MM.1S (cell line): ENCODE data around the gene TRMT1L.

Experiments
- DNase-seq: peaks from one replicate; pipeline ENCODE4 v3.0.0-alpha.2; 2015
- H2AFZ ChIP-seq: fragments of 300-600 bp; sonication (generic); 2 replicates; pipeline ENCODE4 v1.6.0; 2016; ENCODE audit warnings: antibody characterized with exemption, low read length
- H3F3A ChIP-seq: fragments of 300-600 bp; sonication (generic); 2 replicates; pipeline ENCODE4 v1.6.1; 2016; ENCODE audit warnings: mild to moderate bottlenecking, antibody characterized with exemption, low read length, moderate library complexity, mixed read lengths; ENCODE audit not compliant: insufficient read depth
- H3K27ac ChIP-seq: fragments of 300-600 bp; sonication (generic); 2 replicates; pipeline ENCODE4 v1.5.1; 2016; ENCODE audit warnings: mild to moderate bottlenecking, low read length
- H3K27me3 ChIP-seq: fragments of 300-600 bp; sonication (generic); replicated peaks from 2 replicates; pipeline ENCODE4 v1.6.0; 2016; ENCODE audit warnings: low read length; ENCODE audit not compliant: insufficient read depth
- H3K36me3 ChIP-seq: fragments of 300-600 bp; sonication (generic); replicated peaks from 2 replicates; pipeline ENCODE4 v1.6.1; 2016; ENCODE audit warnings: mild to moderate bottlenecking, low read length, mixed read lengths; ENCODE audit not compliant: insufficient read depth
- H3K4me1 ChIP-seq: fragments of 300-600 bp; sonication (generic); 2 replicates; pipeline ENCODE4 v1.6.1; 2016; ENCODE audit warnings: low read length, mixed read lengths
- H3K4me2 ChIP-seq: fragments of 300-600 bp; sonication (generic); 2 replicates; pipeline ENCODE4 v1.6.0; 2016; ENCODE audit warnings: low read depth, low read length
- H3K4me3 ChIP-seq: fragments of 300-600 bp; sonication (generic); 2 replicates; pipeline ENCODE4 v1.5.1; 2016; ENCODE audit warnings: low read length, mixed read lengths
- H3K79me2 ChIP-seq: fragments of 300-600 bp; sonication (generic); 2 replicates; pipeline ENCODE4 v1.6.1; 2016; ENCODE audit warnings: mixed run types, low read length, mixed read lengths
- H3K9ac ChIP-seq: fragments of 300-600 bp; sonication (generic); 2 replicates; pipeline ENCODE4 v1.6.1; 2016; ENCODE audit warnings: low read length, mixed read lengths
- H3K9me2 ChIP-seq: fragments of 300-600 bp; sonication (generic); replicated peaks from 2 replicates; pipeline ENCODE4 v1.6.1; 2016; ENCODE audit warnings: mild to moderate bottlenecking, low read length, mixed read lengths; ENCODE audit not compliant: insufficient read depth
- H3K9me3 ChIP-seq: fragments of 300-600 bp; sonication (generic); replicated peaks from 2 replicates; pipeline ENCODE4 v1.6.1; 2016; ENCODE audit warnings: mild to moderate bottlenecking, low read length, mixed read lengths; ENCODE audit not compliant: insufficient read depth
- H4K20me1 ChIP-seq: fragments of 300-600 bp; sonication (generic); 2 replicates; pipeline ENCODE4 v1.6.1; 2016; ENCODE audit warnings: mild to moderate bottlenecking, low read length, moderate library complexity, mixed read lengths; ENCODE audit not compliant: insufficient read depth
- CTCF ChIP-seq: fragments of 300-600 bp; sonication (generic); IDR thresholded peaks from 2 replicates; pipeline ENCODE4 v1.5.1; 2016; ENCODE audit warnings: antibody characterized with exemption, low read length, mixed read lengths
- EZH2 ChIP-seq: fragments of 300-600 bp; sonication (generic); optimal IDR thresholded peaks from 2 replicates; pipeline ENCODE3; 2017; ENCODE audit warnings: low read depth, mild to moderate bottlenecking, antibody characterized with exemption, low read length, mixed read lengths
- EZH2phosphoT487 ChIP-seq: fragments of 300-600 bp; sonication (generic); IDR thresholded peaks from 2 replicates; pipeline ENCODE4 v1.6.1; 2018; ENCODE audit warnings: antibody characterized with exemption, low read length

The TRMT1L gene

GRCh38 chr1:185110145-185110544, 46.6 kb downstream of the TRMT1L start:
- Histone ChIP-seq H3K36me3 (no peaks in the 10 kb centered on the region), H3K4me3 (no peak overlapping the region), H4K20me1 (no peaks in the 10 kb centered on the region), H3K9ac (no peak overlapping the region), H3K79me2 (no peaks in the 10 kb centered on the region), H3K4me2 (no peak overlapping the region), H3F3A (0 out of 2 replicates have a peak, but pooled peaks cover 4% of the 10 kb centered on the region), H3K9me2 (no peaks in the 10 kb centered on the region), H3K4me1 (peaks cover 13% of the 10 kb centered on the region), H3K27me3 (no peaks in the 10 kb centered on the region), H2AFZ (no peak overlapping the region), H3K27ac (no peak overlapping the region), H3K9me3 (no peaks in the 10 kb centered on the region)
- no peak for DNase-seq
- TF ChIP-seq EZH2phosphoT487 (no peak), CTCF (no peak), EZH2 (no peak)

- Histone ChIP-seq H3K4me2 (no peak overlapping the region), H3K79me2 (no peaks in the 10 kb centered on the region), H3K36me3 (no peaks in the 10 kb centered on the region), H3K4me1 (peaks cover 13% of the 10 kb centered on the region), H3K9me2 (no peaks in the 10 kb centered on the region), H2AFZ (no peak overlapping the region), H3K27ac (no peak overlapping the region), H3K9ac (no peak overlapping the region), H3F3A (0 out of 2 replicates have a peak, but pooled peaks cover 4% of the 10 kb centered on the region), H4K20me1 (no peaks in the 10 kb centered on the region), H3K27me3 (no peaks in the 10 kb centered on the region), H3K9me3 (no peaks in the 10 kb centered on the region), H3K4me3 (no peak overlapping the region)
- no peak for DNase-seq
- no peak for TF ChIP-seq EZH2phosphoT487
- no peak for TF ChIP-seq CTCF
- no peak for TF ChIP-seq EZH2
Measured at GRCh38 chr1:185108321-185108720, 48.4 kb downstream of the TRMT1L start.

GRCh38 chr1:185105121-185105520, 51.6 kb downstream of the TRMT1L start:
- H3K9ac ChIP-seq: no peak overlapping the region
- H3K36me3 ChIP-seq: no peaks in the 10 kb centered on the region
- H3K4me1 ChIP-seq: no peaks in the 10 kb centered on the region
- H3K9me3 ChIP-seq: no peaks in the 10 kb centered on the region
- TF ChIP-seq EZH2 (no peak), EZH2phosphoT487 (no peak), CTCF (no peak)
- no peak for DNase-seq
- no peak overlapping the region for H3K27ac ChIP-seq
- no peak overlapping the region for H3K4me2 ChIP-seq
- H3K4me3 ChIP-seq: no peak overlapping the region
- H2AFZ ChIP-seq: no peak overlapping the region
- no peaks in the 10 kb centered on the region for H3K79me2 ChIP-seq
- H3K9me2 ChIP-seq: no peaks in the 10 kb centered on the region
- no peaks in the 10 kb centered on the region for H4K20me1 ChIP-seq
- H3F3A ChIP-seq: no peaks in the 10 kb centered on the region
- H3K27me3 ChIP-seq: no peaks in the 10 kb centered on the region
